Loucy (cell line): ENCODE data around the gene SMIM5.

Experiments
- H2AFZ ChIP-seq: fragments of 200-600 bp; sonication (generic); 2 replicates; pipeline ENCODE4 v1.6.0; 2016; ENCODE audit warnings: antibody characterized with exemption, mild to moderate bottlenecking, low read length, moderate library complexity
- H3F3A ChIP-seq: fragments of 200-600 bp; 2 replicates; pipeline ENCODE4 v1.6.0; 2016; ENCODE audit warnings: antibody characterized with exemption, low read depth, mild to moderate bottlenecking
- H3K27me3 ChIP-seq: fragments of 200-600 bp; sonication (generic); 2 replicates; pipeline ENCODE4 v1.6.1; 2014; ENCODE audit warnings: low read length, mild to moderate bottlenecking; ENCODE audit not compliant: insufficient read depth, poor library complexity, severe bottlenecking
- H3K36me3 ChIP-seq: fragments of 200-600 bp; sonication (generic); 2 replicates; pipeline ENCODE4 v1.6.1; 2016; ENCODE audit warnings: low read length; ENCODE audit not compliant: insufficient read depth
- H3K4me1 ChIP-seq: fragments of 200-600 bp; sonication (generic); 2 replicates; pipeline ENCODE4 v1.5.1; 2014; ENCODE audit warnings: low read length, mild to moderate bottlenecking; ENCODE audit not compliant: insufficient read depth, poor library complexity, severe bottlenecking
- H3K4me2 ChIP-seq: fragments of 200-600 bp; sonication (generic); 2 replicates; pipeline ENCODE4 v1.6.0; 2014; ENCODE audit warnings: antibody characterized with exemption, low read length, low read depth, mild to moderate bottlenecking; ENCODE audit not compliant: poor library complexity, severe bottlenecking
- H3K4me3 ChIP-seq: fragments of 200-600 bp; sonication (generic); 2 replicates; pipeline ENCODE4 v1.5.1; 2014; ENCODE audit warnings: low read length, mild to moderate bottlenecking, mixed read lengths; ENCODE audit not compliant: poor library complexity, severe bottlenecking
- H3K79me2 ChIP-seq: fragments of 200-600 bp; sonication (generic); 2 replicates; pipeline ENCODE4 v1.6.1; 2014; ENCODE audit warnings: low read length; ENCODE audit not compliant: insufficient read depth
- H3K9ac ChIP-seq: fragments of 200-600 bp; sonication (generic); 2 replicates; pipeline ENCODE4 v1.6.0; 2014; ENCODE audit warnings: mild to moderate bottlenecking, low read depth, low read length, moderate library complexity; ENCODE audit not compliant: poor library complexity, severe bottlenecking
- H3K9me2 ChIP-seq: fragments of 200-600 bp; sonication (generic); replicated peaks from 2 replicates; pipeline ENCODE4 v1.6.1; 2016; ENCODE audit warnings: low read depth, low read length, mixed read lengths
- H3K9me3 ChIP-seq: fragments of 200-600 bp; sonication (generic); 2 replicates; pipeline ENCODE4 v1.6.1; 2014; ENCODE audit warnings: mild to moderate bottlenecking, antibody characterized with exemption, low read length, low read depth; ENCODE audit not compliant: insufficient read depth
- H4K20me1 ChIP-seq: fragments of 200-600 bp; sonication (generic); 2 replicates; pipeline ENCODE4 v1.6.0; 2014; ENCODE audit warnings: antibody characterized with exemption, low read length, mild to moderate bottlenecking; ENCODE audit not compliant: insufficient read depth, poor library complexity, severe bottlenecking
- EZH2phosphoT487 ChIP-seq: fragments of 200-600 bp; IDR thresholded peaks from 2 replicates; pipeline ENCODE4 v1.6.1; 2018; ENCODE audit warnings: antibody characterized with exemption, mild to moderate bottlenecking, moderate library complexity, borderline replicate concordance
- TF ChIP-seq, protein P1 (sequence below): fragments of 200-600 bp; sonication (generic); conservative IDR thresholded peaks from 2 replicates; pipeline ENCODE4 v1.5.1; 2014; ENCODE audit warnings: mild to moderate bottlenecking, antibody characterized with exemption, low read length

SMIM5 gene

DNA sequence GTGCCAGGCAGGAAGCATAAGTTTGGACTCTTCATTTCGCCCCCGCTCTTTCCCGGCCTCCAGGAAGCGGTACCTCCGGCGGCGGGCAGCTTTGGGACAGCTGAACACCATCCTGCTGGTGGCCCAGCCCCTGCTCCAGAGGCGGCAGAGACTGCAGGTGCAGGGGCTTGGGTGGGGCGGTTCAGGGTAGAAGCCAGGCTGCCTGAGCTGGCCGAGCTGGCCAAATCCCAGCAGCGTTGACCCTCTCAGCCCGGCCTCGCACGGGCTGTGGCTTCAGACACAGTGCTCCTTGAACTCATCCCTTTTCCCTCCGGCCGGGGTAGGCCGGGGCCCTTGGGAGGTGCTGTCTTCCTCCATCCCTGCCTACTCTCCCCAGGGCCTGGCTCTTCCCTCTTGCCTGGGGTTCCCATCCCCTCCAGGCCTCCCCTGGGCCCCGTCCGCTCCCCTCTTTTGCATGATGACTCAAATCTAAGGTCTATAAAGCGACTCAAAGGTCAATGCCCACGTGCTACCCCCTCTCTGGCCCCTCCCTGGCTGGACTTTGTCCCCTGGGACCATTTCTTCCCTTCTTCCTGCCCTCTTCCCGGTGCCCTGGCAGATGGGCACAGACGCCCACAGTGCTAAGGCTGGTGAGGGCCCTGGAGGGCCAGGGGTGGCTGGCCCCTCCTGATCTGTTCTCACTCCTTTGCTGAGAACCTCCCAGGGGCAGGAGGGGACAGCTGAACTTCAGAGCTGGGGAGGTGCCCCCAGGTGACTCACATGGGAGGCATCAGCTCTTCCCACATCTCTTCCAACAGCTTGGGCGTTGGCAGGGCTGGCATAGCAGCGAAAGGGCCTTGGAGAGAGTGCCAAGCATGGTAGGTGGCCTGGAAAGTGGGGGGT lies 22.9 kb upstream of the SMIM5 start:
- no peak overlapping the region for H3K9ac ChIP-seq

DNA sequence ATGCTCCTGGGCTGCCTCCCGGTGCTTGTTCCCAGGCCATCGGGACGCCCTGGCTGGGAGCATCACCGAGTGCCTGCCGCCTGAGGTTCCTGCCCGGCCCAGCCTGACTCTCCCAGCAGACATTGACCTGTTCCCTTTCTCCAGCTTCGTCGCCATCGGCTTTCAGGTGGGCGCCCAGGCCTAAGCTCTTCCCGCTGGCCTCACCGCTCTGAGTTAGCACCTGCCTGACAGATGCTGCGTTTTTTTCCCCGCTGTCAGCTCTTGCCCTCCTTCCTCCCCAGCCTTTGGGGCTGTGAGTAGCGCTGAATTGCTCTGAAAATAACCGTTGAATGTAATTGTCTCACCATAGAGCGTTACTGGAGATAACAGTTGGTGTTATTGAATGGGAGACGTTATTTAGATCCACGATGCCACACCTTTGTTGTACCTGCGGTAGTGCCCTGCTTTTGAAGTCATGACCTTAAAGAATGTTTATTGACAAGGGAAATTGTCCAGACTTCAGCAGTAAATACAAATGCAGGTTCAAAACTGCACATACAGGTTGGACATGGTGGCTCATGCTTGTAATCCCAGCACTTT lies 21.3 kb upstream of the SMIM5 start:
- Histone ChIP-seq H3K4me2 (no peak overlapping the region), H3K4me1 (peaks cover 7% of the 10 kb centered on the region), H3F3A (no peaks in the 10 kb centered on the region), H3K9me2 (no peaks in the 10 kb centered on the region), H2AFZ (no peak overlapping the region), H4K20me1 (no peaks in the 10 kb centered on the region), H3K4me3 (no peak overlapping the region), H3K9ac (no peak overlapping the region), H3K27me3 (no peaks in the 10 kb centered on the region), H3K79me2 (no peaks in the 10 kb centered on the region), H3K9me3 (no peaks in the 10 kb centered on the region), H3K36me3 (no peaks in the 10 kb centered on the region)
- no peak for TF ChIP-seq EZH2phosphoT487

More for the DNA sequence above, 22.9 kb upstream of the SMIM5 start:
- Histone ChIP-seq H3K27me3 (no peaks in the 10 kb centered on the region), H3K4me1 (no peaks in the 10 kb centered on the region), H3K4me3 (no peak overlapping the region), H3K36me3 (no peaks in the 10 kb centered on the region), H3K4me2 (no peak overlapping the region), H3K9me3 (no peaks in the 10 kb centered on the region), H3F3A (no peaks in the 10 kb centered on the region), H2AFZ (no peak overlapping the region), H3K9me2 (no peaks in the 10 kb centered on the region), H3K79me2 (no peaks in the 10 kb centered on the region), H4K20me1 (no peaks in the 10 kb centered on the region)
- TF ChIP-seq EZH2phosphoT487, result no peak
- TF ChIP-seq, protein P1, sequence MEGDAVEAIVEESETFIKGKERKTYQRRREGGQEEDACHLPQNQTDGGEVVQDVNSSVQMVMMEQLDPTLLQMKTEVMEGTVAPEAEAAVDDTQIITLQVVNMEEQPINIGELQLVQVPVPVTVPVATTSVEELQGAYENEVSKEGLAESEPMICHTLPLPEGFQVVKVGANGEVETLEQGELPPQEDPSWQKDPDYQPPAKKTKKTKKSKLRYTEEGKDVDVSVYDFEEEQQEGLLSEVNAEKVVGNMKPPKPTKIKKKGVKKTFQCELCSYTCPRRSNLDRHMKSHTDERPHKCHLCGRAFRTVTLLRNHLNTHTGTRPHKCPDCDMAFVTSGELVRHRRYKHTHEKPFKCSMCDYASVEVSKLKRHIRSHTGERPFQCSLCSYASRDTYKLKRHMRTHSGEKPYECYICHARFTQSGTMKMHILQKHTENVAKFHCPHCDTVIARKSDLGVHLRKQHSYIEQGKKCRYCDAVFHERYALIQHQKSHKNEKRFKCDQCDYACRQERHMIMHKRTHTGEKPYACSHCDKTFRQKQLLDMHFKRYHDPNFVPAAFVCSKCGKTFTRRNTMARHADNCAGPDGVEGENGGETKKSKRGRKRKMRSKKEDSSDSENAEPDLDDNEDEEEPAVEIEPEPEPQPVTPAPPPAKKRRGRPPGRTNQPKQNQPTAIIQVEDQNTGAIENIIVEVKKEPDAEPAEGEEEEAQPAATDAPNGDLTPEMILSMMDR, result no peak

GRCh38 chr17:75612906-75613626 lies 20.2 kb upstream of the SMIM5 start:
- Histone ChIP-seq H3K4me1 (peaks cover 7% of the 10 kb centered on the region), H3K36me3 (no peaks in the 10 kb centered on the region), H3K4me2 (no peak overlapping the region), H3K9ac (no peak overlapping the region), H3F3A (no peaks in the 10 kb centered on the region), H2AFZ (no peak overlapping the region), H4K20me1 (no peaks in the 10 kb centered on the region), H3K27me3 (no peaks in the 10 kb centered on the region), H3K4me3 (no peak overlapping the region), H3K9me3 (no peaks in the 10 kb centered on the region), H3K79me2 (no peaks in the 10 kb centered on the region), H3K9me2 (no peaks in the 10 kb centered on the region)
- TF ChIP-seq EZH2phosphoT487, result no peak
- TF ChIP-seq, protein P1, result no peak
